Loucy (cell line): ENCODE results near the gene RPL27.
A peak's percentile ranks its signal among the peaks of the same experiment; 100 is the strongest.

Experiments
- H2AFZ ChIP-seq: fragments of 200-600 bp; sonication (generic); 2 replicates; pipeline ENCODE4 v1.6.0; 2016; ENCODE audit warnings: antibody characterized with exemption, mild to moderate bottlenecking, low read length, moderate library complexity
- H3F3A ChIP-seq: fragments of 200-600 bp; 2 replicates; pipeline ENCODE4 v1.6.0; 2016; ENCODE audit warnings: antibody characterized with exemption, low read depth, mild to moderate bottlenecking
- H3K27me3 ChIP-seq: fragments of 200-600 bp; sonication (generic); 2 replicates; pipeline ENCODE4 v1.6.1; 2014; ENCODE audit warnings: low read length, mild to moderate bottlenecking; ENCODE audit not compliant: insufficient read depth, poor library complexity, severe bottlenecking
- H3K36me3 ChIP-seq: fragments of 200-600 bp; sonication (generic); 2 replicates; pipeline ENCODE4 v1.6.1; 2016; ENCODE audit warnings: low read length; ENCODE audit not compliant: insufficient read depth
- H3K4me1 ChIP-seq: fragments of 200-600 bp; sonication (generic); 2 replicates; pipeline ENCODE4 v1.5.1; 2014; ENCODE audit warnings: low read length, mild to moderate bottlenecking; ENCODE audit not compliant: insufficient read depth, poor library complexity, severe bottlenecking
- H3K4me2 ChIP-seq: fragments of 200-600 bp; sonication (generic); 2 replicates; pipeline ENCODE4 v1.6.0; 2014; ENCODE audit warnings: antibody characterized with exemption, low read length, low read depth, mild to moderate bottlenecking; ENCODE audit not compliant: poor library complexity, severe bottlenecking
- H3K4me3 ChIP-seq: fragments of 200-600 bp; sonication (generic); 2 replicates; pipeline ENCODE4 v1.5.1; 2014; ENCODE audit warnings: low read length, mild to moderate bottlenecking, mixed read lengths; ENCODE audit not compliant: poor library complexity, severe bottlenecking
- H3K79me2 ChIP-seq: fragments of 200-600 bp; sonication (generic); 2 replicates; pipeline ENCODE4 v1.6.1; 2014; ENCODE audit warnings: low read length; ENCODE audit not compliant: insufficient read depth
- H3K9ac ChIP-seq: fragments of 200-600 bp; sonication (generic); 2 replicates; pipeline ENCODE4 v1.6.0; 2014; ENCODE audit warnings: mild to moderate bottlenecking, low read depth, low read length, moderate library complexity; ENCODE audit not compliant: poor library complexity, severe bottlenecking
- H3K9me2 ChIP-seq: fragments of 200-600 bp; sonication (generic); replicated peaks from 2 replicates; pipeline ENCODE4 v1.6.1; 2016; ENCODE audit warnings: low read depth, low read length, mixed read lengths
- H3K9me3 ChIP-seq: fragments of 200-600 bp; sonication (generic); 2 replicates; pipeline ENCODE4 v1.6.1; 2014; ENCODE audit warnings: mild to moderate bottlenecking, antibody characterized with exemption, low read length, low read depth; ENCODE audit not compliant: insufficient read depth
- H4K20me1 ChIP-seq: fragments of 200-600 bp; sonication (generic); 2 replicates; pipeline ENCODE4 v1.6.0; 2014; ENCODE audit warnings: antibody characterized with exemption, low read length, mild to moderate bottlenecking; ENCODE audit not compliant: insufficient read depth, poor library complexity, severe bottlenecking
- EZH2phosphoT487 ChIP-seq: fragments of 200-600 bp; IDR thresholded peaks from 2 replicates; pipeline ENCODE4 v1.6.1; 2018; ENCODE audit warnings: antibody characterized with exemption, mild to moderate bottlenecking, moderate library complexity, borderline replicate concordance
- TF ChIP-seq, protein P1 (sequence below): fragments of 200-600 bp; sonication (generic); conservative IDR thresholded peaks from 2 replicates; pipeline ENCODE4 v1.5.1; 2014; ENCODE audit warnings: mild to moderate bottlenecking, antibody characterized with exemption, low read length

RPL27 gene

GRCh38 chr17:42982266-42982665 is 16.0 kb upstream of the RPL27 start:
- Histone ChIP-seq H4K20me1 (peaks cover 21% of the 10 kb centered on the region), H3K4me3 (peak overlapping the region; percentile 84), H2AFZ (no peak overlapping the region), H3K27me3 (no peaks in the 10 kb centered on the region), H3K79me2 (peaks cover 68% of the 10 kb centered on the region), H3K9me2 (no peaks in the 10 kb centered on the region), H3K36me3 (peaks cover 9% of the 10 kb centered on the region; the same call in 1 of the 2 replicates), H3F3A (no peaks in the 10 kb centered on the region), H3K4me1 (peaks cover 42% of the 10 kb centered on the region), H3K9ac (peak overlapping the region; percentile 92), H3K4me2 (peak overlapping the region; percentile 94), H3K9me3 (no peaks in the 10 kb centered on the region)
- TF ChIP-seq, protein P1, sequence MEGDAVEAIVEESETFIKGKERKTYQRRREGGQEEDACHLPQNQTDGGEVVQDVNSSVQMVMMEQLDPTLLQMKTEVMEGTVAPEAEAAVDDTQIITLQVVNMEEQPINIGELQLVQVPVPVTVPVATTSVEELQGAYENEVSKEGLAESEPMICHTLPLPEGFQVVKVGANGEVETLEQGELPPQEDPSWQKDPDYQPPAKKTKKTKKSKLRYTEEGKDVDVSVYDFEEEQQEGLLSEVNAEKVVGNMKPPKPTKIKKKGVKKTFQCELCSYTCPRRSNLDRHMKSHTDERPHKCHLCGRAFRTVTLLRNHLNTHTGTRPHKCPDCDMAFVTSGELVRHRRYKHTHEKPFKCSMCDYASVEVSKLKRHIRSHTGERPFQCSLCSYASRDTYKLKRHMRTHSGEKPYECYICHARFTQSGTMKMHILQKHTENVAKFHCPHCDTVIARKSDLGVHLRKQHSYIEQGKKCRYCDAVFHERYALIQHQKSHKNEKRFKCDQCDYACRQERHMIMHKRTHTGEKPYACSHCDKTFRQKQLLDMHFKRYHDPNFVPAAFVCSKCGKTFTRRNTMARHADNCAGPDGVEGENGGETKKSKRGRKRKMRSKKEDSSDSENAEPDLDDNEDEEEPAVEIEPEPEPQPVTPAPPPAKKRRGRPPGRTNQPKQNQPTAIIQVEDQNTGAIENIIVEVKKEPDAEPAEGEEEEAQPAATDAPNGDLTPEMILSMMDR = no peak
- no peak for TF ChIP-seq EZH2phosphoT487

DNA sequence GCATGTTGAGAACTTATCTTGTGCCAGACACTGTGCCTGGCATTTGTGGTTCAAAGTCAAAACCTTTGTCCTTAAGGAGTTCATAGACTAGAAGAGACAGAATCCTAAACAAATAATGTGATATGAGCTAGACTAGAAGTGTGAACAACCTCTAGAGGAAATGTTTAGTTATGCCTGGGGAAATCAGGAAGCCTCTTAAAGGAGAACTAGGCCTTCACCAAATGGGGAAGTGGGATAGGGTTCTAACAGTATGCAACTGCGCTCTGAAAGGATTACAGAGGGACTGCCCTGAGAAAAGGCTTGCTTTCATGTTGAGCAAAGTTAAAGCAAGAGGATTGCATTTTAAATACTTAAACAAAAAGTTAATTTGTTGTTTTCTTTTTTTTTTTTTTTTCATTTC is 13.0 kb upstream of the RPL27 start:
- TF ChIP-seq, protein P1 = no peak
- no peak for TF ChIP-seq EZH2phosphoT487
- Histone ChIP-seq H3K9ac (peak overlapping the region; percentile 48), H2AFZ (no peak overlapping the region), H4K20me1 (peaks cover 21% of the 10 kb centered on the region), H3K4me2 (peak overlapping the region; percentile 94), H3K27me3 (no peaks in the 10 kb centered on the region), H3K4me1 (peaks cover 31% of the 10 kb centered on the region), H3K9me2 (no peaks in the 10 kb centered on the region), H3K4me3 (peak overlapping the region; percentile 50), H3K79me2 (peaks cover 59% of the 10 kb centered on the region), H3F3A (no peaks in the 10 kb centered on the region), H3K9me3 (no peaks in the 10 kb centered on the region), H3K36me3 (peaks cover 37% of the 10 kb centered on the region; the same call in 1 of the 2 replicates)

GRCh38 chr17:42989141-42989540 is 9.1 kb upstream of the RPL27 start:
- Histone ChIP-seq H3K4me3 (no peak overlapping the region), H2AFZ (no peak overlapping the region), H3K9me2 (no peaks in the 10 kb centered on the region), H3K36me3 (peaks cover 62% of the 10 kb centered on the region; the same call in 1 of the 2 replicates), H3K4me2 (no peak overlapping the region), H3K27me3 (no peaks in the 10 kb centered on the region), H3F3A (no peaks in the 10 kb centered on the region), H4K20me1 (peaks cover 4% of the 10 kb centered on the region), H3K79me2 (peaks cover 22% of the 10 kb centered on the region), H3K9ac (no peak overlapping the region), H3K4me1 (peaks cover 15% of the 10 kb centered on the region), H3K9me3 (no peaks in the 10 kb centered on the region)
- TF ChIP-seq EZH2phosphoT487 = no peak
- TF ChIP-seq, protein P1 = no peak
